HG02970 (cell line): ENCODE measurements around the gene NUSAP1.
"Not testable (repeated sequence)": the region's sequence is repeated elsewhere in the genome, so short reads cannot be mapped to it uniquely, and the experiment has no call there.

Experiments used
- ATAC-seq: cut with Tn5 transposase; IDR thresholded peaks from one replicate; pipeline ENCODE4 v1.9.1; 2021; ENCODE audit warnings: mild to moderate bottlenecking, moderate library complexity, moderate number of reproducible peaks; ENCODE audit not compliant: unreplicated experiment, low FRiP score

The NUSAP1 gene

GRCh38 chr15:41408234-41408641, 75.6 kb downstream of the NUSAP1 start:
- ATAC-seq = no peak

GRCh38 chr15:41411031-41411430, 78.3 kb downstream of the NUSAP1 start:
- ATAC-seq = no peak

DNA sequence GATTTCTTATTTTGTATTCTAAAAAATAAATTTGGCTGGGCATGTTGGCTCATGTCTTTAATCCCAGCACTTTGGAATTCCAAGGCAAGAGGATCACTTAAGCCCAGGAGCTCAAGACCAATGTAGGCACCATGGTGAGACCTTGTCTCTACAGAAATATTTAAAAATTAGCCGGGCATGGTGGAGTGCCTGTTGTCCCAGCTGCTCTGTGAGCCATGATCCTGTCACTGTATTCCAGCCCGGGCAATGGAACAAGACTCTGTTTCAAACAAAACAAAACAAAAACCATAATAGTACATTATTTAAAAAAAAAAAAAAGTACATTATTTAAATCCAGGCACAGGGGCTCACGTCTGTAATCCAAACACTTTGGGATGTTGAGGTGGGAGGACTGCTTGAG, 78.8 kb downstream of the NUSAP1 start:
- no peak for ATAC-seq

- no peak for ATAC-seq
Measured at GRCh38 chr15:41416128-41416741, 83.6 kb downstream of the NUSAP1 start.

DNA sequence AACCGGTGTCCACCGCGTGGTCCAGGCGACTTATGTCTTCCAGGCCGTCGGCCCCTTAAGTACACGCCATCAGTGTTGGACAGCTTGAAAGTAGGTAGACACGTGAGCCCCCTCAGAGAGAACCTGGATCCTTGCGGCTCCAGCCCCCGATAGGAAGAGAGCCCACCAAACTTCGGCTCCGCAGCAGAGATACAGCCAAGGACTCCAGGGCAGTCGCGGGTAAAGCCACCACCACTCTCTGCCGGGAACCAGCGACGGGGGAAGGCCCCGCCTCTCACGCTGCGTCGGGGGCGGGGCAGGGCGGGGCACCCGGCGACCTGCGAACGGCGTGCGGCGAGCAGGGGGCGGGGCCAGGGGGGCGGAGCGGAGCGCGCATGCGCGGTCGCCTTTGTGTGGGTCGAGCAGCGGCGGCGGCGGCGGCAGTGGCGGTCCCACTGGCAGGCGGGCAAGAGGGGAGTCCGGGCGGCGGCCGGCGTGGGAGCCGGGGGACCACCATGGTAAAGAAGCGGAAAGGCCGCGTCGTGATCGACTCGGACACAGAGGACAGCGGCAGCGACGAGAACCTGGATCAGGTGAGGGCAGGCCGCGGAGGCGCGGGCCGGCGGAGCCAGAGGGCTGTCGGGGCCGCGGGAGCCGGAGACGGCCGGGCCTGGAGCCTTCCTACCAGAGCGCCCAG, 84.2 kb downstream of the NUSAP1 start, which contains the start of gene RTF1:
TSS of gene RTF1 (plus strand) at position 354 of the 676 bp plus-strand sequence. CDS start at position 375, 21 bp downstream.
- peak; percentile 84 for ATAC-seq

GRCh38 chr15:41417418-41418195, 84.9 kb downstream of the NUSAP1 start:
- peak; percentile 34 for ATAC-seq

DNA sequence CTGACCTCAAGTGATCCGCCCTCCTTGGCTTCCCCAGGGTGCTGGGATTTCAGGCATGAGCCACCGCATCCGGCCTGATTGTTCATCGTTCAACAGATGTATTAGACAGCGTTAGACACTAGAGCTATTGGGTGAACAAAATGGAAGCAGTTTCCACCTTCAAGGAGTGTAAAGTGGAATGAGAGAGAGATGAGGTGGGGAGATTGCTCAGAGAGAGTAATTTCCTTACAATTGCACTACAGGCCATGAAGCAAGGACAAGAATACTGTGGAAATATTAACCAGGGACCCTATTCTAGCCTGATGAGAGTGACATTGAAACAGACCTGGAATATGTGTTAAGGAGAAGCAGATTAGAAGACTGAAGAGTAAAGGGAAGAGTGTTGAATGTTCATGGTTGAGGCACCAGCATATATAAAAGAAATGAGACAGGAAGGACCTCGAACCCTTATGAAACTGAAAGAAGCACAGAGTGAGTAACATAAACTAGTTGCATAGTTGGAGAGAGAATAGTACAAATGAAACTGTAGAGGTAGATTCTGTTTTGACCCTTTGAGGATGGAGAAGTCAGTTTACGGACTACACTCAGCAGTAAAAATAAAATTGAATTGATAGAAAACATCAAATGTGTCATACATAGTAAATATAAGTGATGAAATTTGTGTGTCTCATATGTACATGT, 91.4 kb downstream of the NUSAP1 start:
- ATAC-seq = no peak

- ATAC-seq = no peak
Measured at GRCh38 chr15:41424809-41425208, 92.1 kb downstream of the NUSAP1 start.

GRCh38 chr15:41425907-41426306, 93.2 kb downstream of the NUSAP1 start:
- not testable (repeated sequence) for ATAC-seq

GRCh38 chr15:41429003-41429890, 96.6 kb downstream of the NUSAP1 start:
- no peak for ATAC-seq
